K562 (cell line): ENCODE results near the gene HTR4. TPM values are rescaled to one million over a fixed set of nuclear protein-coding genes. Genes with fewer than 3 reads are reported as not detected.

Experiments
- ATAC-seq: fragments of 200-7000 bp; cut with Tn5 transposase; 3 replicates; pipeline ENCODE4 v1.9.1; 2020; ENCODE audit warnings: moderate library complexity
- BruUV-seq: library from RNA; stranded (reverse); fragments of 400-500 nt; replicated peaks from 2 replicates; lab custom pipeline; 2021; lab: Mats Ljungman, UMichigan
- CTCF ChIA-PET: fragments of 300-600 bp; formaldehyde crosslinking; extraction: SDS; loops from one replicate; lab custom pipeline; 2021; ENCODE audit warnings: low intra/inter-chr PET ratio; lab: Yijun Ruan, JAX
- POLR2A ChIA-PET: fragments of 300-600, 350-650 bp; sonication (Branson Sonifier 250); formaldehyde crosslinking; extraction: SDS; loops from one replicate; lab custom pipeline; 2021; ENCODE audit warnings: antibody characterized with exemption, inconsistent platforms; lab: Yijun Ruan, JAX
- DNase-seq, 4 experiments: peaks; one replicate each; pipeline versions ENCODE4 v3.0.0 to v3.0.0-alpha.2; 2011 to 2018; ENCODE audit warnings: low spot score in 3 of 4, mixed read lengths in 3 of 4; ENCODE audit errors: extremely low read depth in 1 of 4
- FAIRE-seq: peaks from 2 replicates; lab custom pipeline; 2011; peaks lifted over from hg19 to GRCh38; lab: Jason Lieb, UNC
- H2AFZ ChIP-seq: 2 replicates; pipeline ENCODE4 v1.6.0; 2011; ENCODE audit warnings: low read depth, low read length, control low read depth, inconsistent platforms
- H3K27ac ChIP-seq: fragments of 200-600 bp; 3 replicates; pipeline ENCODE4 v1.8.0; 2011; ENCODE audit warnings: low read depth, mild to moderate bottlenecking, control low read depth, inconsistent platforms, low read length, moderate library complexity, mixed read lengths; ENCODE audit errors: extremely low read depth
- H3K27me3 ChIP-seq, 2 experiments: fragments of 300-600 bp in 1 of 2; 2 replicates in 1 of 2; 3 replicates in 1 of 2; pipeline versions ENCODE4 v1.6.0 to v1.8.0; 2011; ENCODE audit warnings: inconsistent platforms in 2 of 2, low read length in 2 of 2, mild to moderate bottlenecking in 1 of 2, mixed read lengths in 1 of 2, moderate library complexity in 1 of 2; ENCODE audit not compliant: control insufficient read depth in 2 of 2, insufficient read depth in 2 of 2
- H3K36me3 ChIP-seq: fragments of 300-600 bp; 3 replicates; pipeline ENCODE4 v1.8.0; 2011; ENCODE audit warnings: mild to moderate bottlenecking, low read length, inconsistent platforms; ENCODE audit not compliant: control insufficient read depth, insufficient read depth
- H3K4me1 ChIP-seq, 2 experiments: fragments of 200-600 bp in 1 of 2; replicated peaks in 1 of 2; 2 replicates in 1 of 2; 3 replicates in 1 of 2; pipeline versions ENCODE4 v1.5.1 to v1.8.0; 2011; ENCODE audit warnings: inconsistent platforms in 2 of 2, low read length in 2 of 2, mild to moderate bottlenecking in 1 of 2, mixed read lengths in 1 of 2, moderate library complexity in 1 of 2; ENCODE audit not compliant: control insufficient read depth in 2 of 2, insufficient read depth in 2 of 2
- H3K4me2 ChIP-seq: 2 replicates; pipeline ENCODE4 v1.6.1; 2011; ENCODE audit warnings: low read length, control low read depth, inconsistent platforms, mixed read lengths; ENCODE audit not compliant: insufficient read depth
- H3K4me3 ChIP-seq: fragments of 200-600 bp; sonication (generic), shearing (Covaris generic); 2 replicates; pipeline ENCODE4 v1.5.1; 2016; ENCODE audit warnings: control low read depth, inconsistent platforms
- H3K79me2 ChIP-seq: fragments of 200-600 bp; 3 replicates; pipeline ENCODE4 v1.8.0; 2011; ENCODE audit warnings: low read length, inconsistent platforms; ENCODE audit not compliant: control insufficient read depth, insufficient read depth
- H3K9ac ChIP-seq, 2 experiments: 2 replicates each; pipeline versions ENCODE4 v1.6.0 to v1.6.1; 2011; ENCODE audit warnings: low read depth in 2 of 2, low read length in 2 of 2, control low read depth in 1 of 2, inconsistent platforms in 1 of 2, mild to moderate bottlenecking in 1 of 2, mixed read lengths in 1 of 2; ENCODE audit not compliant: insufficient read depth in 1 of 2
- H3K9me1 ChIP-seq: one replicate; pipeline ENCODE4 v1.6.0; 2011; ENCODE audit warnings: inconsistent platforms, mild to moderate bottlenecking, low read length, moderate library complexity; ENCODE audit not compliant: control insufficient read depth, insufficient read depth
- H3K9me3 ChIP-seq: replicated peaks from 2 replicates; pipeline ENCODE4 v1.5.1; 2011; ENCODE audit warnings: low read depth, low read length, inconsistent platforms; ENCODE audit not compliant: control insufficient read depth, insufficient read depth
- H4K20me1 ChIP-seq: replicated peaks from 2 replicates; pipeline ENCODE4 v1.6.1; 2011; ENCODE audit warnings: low read length, inconsistent platforms, mixed read lengths; ENCODE audit not compliant: control insufficient read depth, insufficient read depth
- CHAMP1 ChIP-seq: fragments of 450-650 bp; IDR thresholded peaks from 2 replicates; pipeline ENCODE4 v1.6.1; 2016; ENCODE audit warnings: mild to moderate bottlenecking
- EP300 ChIP-seq: IDR thresholded peaks from 2 replicates; pipeline ENCODE4 v1.6.1; 2012; ENCODE audit warnings: low read length, improper control_type of control experiment
- IRF2 ChIP-seq: sonication (generic); formaldehyde crosslinking; IDR thresholded peaks from 2 replicates; pipeline ENCODE4 v1.8.1; 2022; ENCODE audit warnings: mild to moderate bottlenecking, missing genetic modification reagents
- JUND ChIP-seq, 2 experiments: IDR thresholded peaks; 2 replicates in 1 of 2; 3 replicates in 1 of 2; pipeline ENCODE4 v1.6.1; 2011; ENCODE audit warnings: borderline replicate concordance in 2 of 2, low read depth in 2 of 2, low read length in 2 of 2, improper control_type of control experiment in 1 of 2, missing biosample characterization in 1 of 2, missing genetic modification characterization in 1 of 2, missing genetic modification reagents in 1 of 2
- KLF16 ChIP-seq: IDR thresholded peaks from 2 replicates; pipeline ENCODE4 v1.6.1; 2016; ENCODE audit warnings: antibody characterized with exemption
- PTBP1 ChIP-seq: fragments of 200-400 bp; formaldehyde crosslinking; IDR thresholded peaks from 2 replicates; pipeline ENCODE4 v1.6.1; 2017; ENCODE audit warnings: low read depth, low read length
- RFX7 ChIP-seq: fragments of 250-450 bp; sonication (Bioruptor Pico); IDR thresholded peaks from 2 replicates; pipeline ENCODE4 v1.5.1; 2021; ENCODE audit warnings: mild to moderate bottlenecking
- TAF15 ChIP-seq: fragments of 200-400 bp; formaldehyde crosslinking; IDR thresholded peaks from 2 replicates; pipeline ENCODE4 v1.6.1; 2017; ENCODE audit warnings: mild to moderate bottlenecking, low read depth, low read length, moderate library complexity
- ZEB2 ChIP-seq: fragments of 450-650 bp; IDR thresholded peaks from 2 replicates; pipeline ENCODE4 v1.6.1; 2016
- ZKSCAN3 ChIP-seq: fragments of 250-450 bp; sonication (Bioruptor Pico); IDR thresholded peaks from 2 replicates; pipeline ENCODE4 v1.4.0; 2020
- ZMIZ1 ChIP-seq, 2 experiments: fragments of 150-350 bp in 1 of 2; IDR thresholded peaks; 2 replicates each; pipeline ENCODE4 v1.6.1; 2012 to 2016; ENCODE audit warnings: low read depth in 2 of 2, low read length in 2 of 2, mild to moderate bottlenecking in 1 of 2, moderate library complexity in 1 of 2
- WGBS: fragments of 100-300 bp; shearing (Covaris generic); methylation state at CpG from one replicate; pipeline ENCODE4 v1.1.6; 2016; ENCODE audit warnings: low coverage, mixed read lengths; ENCODE audit not compliant: insufficient coverage; ENCODE audit errors: missing lambda C conversion rate; 5-methylcytosine and 5-hydroxymethylcytosine counted together
- in situ Hi-C: fragments of 300-500 bp; cut with MboI; formaldehyde crosslinking; loops from 4 replicates; pipeline ENCODE4 v1.15.0; 2018; ENCODE audit warnings: inconsistent platforms, mixed read lengths
- intact Hi-C: fragments of 100-400 bp; cut with micrococcal nuclease; formaldehyde crosslinking; loops from 2 replicates; pipeline ENCODE4 v1.14.2; 2022
- polyA plus RNA-seq, 8 experiments: library from polyadenylated mRNA; depleted of rRNA in 4 of 8; stranded (reverse) in 5 of 8; unstranded in 3 of 8; fragments of >200 nt; fragmentation: Nextera tagmentation in 2 of 8; fragmentation: Illumina TruSeq in 1 of 8; extraction: Ambion mirVana in 2 of 8; extraction: Trizol in 1 of 8; gene quantifications; 2 replicates each; pipeline versions ENCODE4 v1.2.1 to v1.2.3, GENCODE V29; 2011 to 2014; ENCODE audit warnings: inconsistent platforms in 1 of 8, missing spikeins in 1 of 8
- total RNA-seq, 7 experiments: library from RNA; depleted of rRNA in 6 of 7; stranded (reverse); fragments of >200 nt in 6 of 7; fragmentation: Illumina TruSeq in 2 of 7; extraction: Trizol in 2 of 7; gene quantifications; 2 replicates each; pipeline versions ENCODE4 v1.2.1 to v1.2.3, GENCODE V29; 2011 to 2021; ENCODE audit warnings: low replicate concordance in 1 of 7

HTR4 gene
- total and polyA plus RNA-seq, 9 of the 15 experiments (the other 6 are each of a cell fraction or from before 2014, with no cell fraction given) = 0.13 TPM; not detected in 8

GRCh38 chr5:148636353-148636752 is 18.0 kb downstream of the HTR4 start (continued):
- TF ChIP-seq JUND (IDR thresholded peaks at IDR 0.05; ENCODE audit: borderline replicate concordance, low read depth, low read length) (no peak), JUND (tag; IDR thresholded peaks at IDR 0.05; ENCODE audit: borderline replicate concordance, low read depth, low read length) (no peak), KLF16 (no peak), CHAMP1 (no peak)

- DNase-seq = no peak
- no peak overlapping the region for H2AFZ ChIP-seq
- WGBS = 42% methylated on average over 1 of the region's 1 CpG
Observed at GRCh38 chr5:148635321-148636083, 18.8 kb downstream of the HTR4 start.

More at GRCh38 chr5:148635321-148636083, 18.8 kb downstream of the HTR4 start:
- Histone ChIP-seq H3K4me3 (no peak overlapping the region), H3K36me3 (no peaks in the 10 kb centered on the region)
- TF ChIP-seq TAF15 (no peak), EP300 (no peak), ZKSCAN3 (CRISPR knock-in tag) (no peak), PTBP1 (no peak), RFX7 (CRISPR knock-in tag) (no peak), IRF2 (no peak), ZMIZ1 (IDR thresholded peaks at IDR 0.05; ENCODE audit: low read depth in 2 of 2, low read length in 2 of 2) (no peak), ZEB2 (no peak)
- TF ChIP-seq, all 486 proteins: peak for 0
- Histone ChIP-seq H3K79me2 (no peaks in the 10 kb centered on the region), H3K9me3 (no peaks in the 10 kb centered on the region), H3K4me2 (no peak overlapping the region), H3K9me1 (no peaks in the 10 kb centered on the region), H4K20me1 (no peaks in the 10 kb centered on the region), H3K9ac (no peak overlapping the region), H3K27me3 (no peaks in the 10 kb centered on the region), H3K4me1 (peaks cover 4 to 25% of the 10 kb centered on the region in 2 experiments; a peak in 4 of 5 replicates), H3K27ac (no peak overlapping the region)
- ATAC-seq = no peak
- POLR2A ChIA-PET = no interaction called here
- BruUV-seq = no TSS peak
- no peak for FAIRE-seq
- in situ Hi-C loops = no loop called here
- intact Hi-C loops = no loop called here
- CTCF ChIA-PET = no interaction called here
